NCI-H1105 (cell line): ENCODE measurements around the gene ZIC1.

Experiments used
- DNase-seq: peaks from one replicate; lab custom pipeline; 2025; lab: John Stamatoyannopoulos, UW

Gene ZIC1

GRCh38 chr3:147422601-147423536, 13.7 kb downstream of the ZIC1 start:
- peak; percentile 45 for DNase-seq

- no peak for DNase-seq
Measured at GRCh38 chr3:147423537-147423797, 14.3 kb downstream of the ZIC1 start.

- no peak for DNase-seq
Measured at GRCh38 chr3:147423798-147424580, 14.8 kb downstream of the ZIC1 start.

GRCh38 chr3:147424581-147425387, 15.6 kb downstream of the ZIC1 start:
- DNase-seq = no peak

GRCh38 chr3:147425388-147425850, 16.3 kb downstream of the ZIC1 start:
- DNase-seq = no peak

- no peak for DNase-seq
Measured at GRCh38 chr3:147426931-147427330, 17.8 kb downstream of the ZIC1 start.

GRCh38 chr3:147427746-147428145, 18.6 kb downstream of the ZIC1 start:
- DNase-seq = no peak

GRCh38 chr3:147428326-147428725, 19.2 kb downstream of the ZIC1 start:
- DNase-seq = no peak

GRCh38 chr3:147428754-147429153, 19.6 kb downstream of the ZIC1 start:
- no peak for DNase-seq

- DNase-seq = no peak
Measured at GRCh38 chr3:147431751-147432150, 22.6 kb downstream of the ZIC1 start.

- no peak for DNase-seq
Measured at GRCh38 chr3:147447224-147447623, 38.1 kb downstream of the ZIC1 start.

- no peak for DNase-seq
Measured at GRCh38 chr3:147449669-147450068, 40.5 kb downstream of the ZIC1 start.

- no peak for DNase-seq
Measured at GRCh38 chr3:147458995-147459704, 50.0 kb downstream of the ZIC1 start.

GRCh38 chr3:147462856-147463255, 53.7 kb downstream of the ZIC1 start:
- DNase-seq = no peak
